ENCODE data around the gene ERVFRD-1.

DNA sequence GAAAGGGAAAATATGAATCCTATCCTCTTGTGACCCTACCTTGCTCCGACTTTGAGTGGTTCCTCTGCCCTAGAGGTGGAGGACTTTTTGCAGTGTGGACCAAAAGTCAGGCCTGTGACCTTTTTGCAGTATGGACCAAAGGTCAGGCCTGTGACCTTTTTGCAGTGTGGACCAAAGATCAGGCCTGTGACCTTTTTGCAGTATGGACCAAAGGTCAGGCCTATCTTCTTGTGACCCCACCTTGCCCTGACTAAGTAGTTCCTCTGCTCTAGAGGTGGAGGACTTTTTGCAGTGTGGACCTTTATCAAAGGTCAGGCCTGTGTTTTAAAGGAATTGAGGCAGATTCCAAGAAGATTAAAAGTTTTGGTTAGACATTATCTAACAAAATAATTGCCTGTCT is 10.9 kb upstream of the ERVFRD-1 start:
- TF ChIP-seq CTCF (tag by site-specific recombination; IDR thresholded peaks at IDR 0.05), result no peak
- no peak for TF ChIP-seq YY1 (tag by site-specific recombination; IDR thresholded peaks at IDR 0.05)
- TF ChIP-seq ZFP69B (tag by site-specific recombination; IDR thresholded peaks at IDR 0.05), result no peak
- no peak for TF ChIP-seq ZNF510 (tag by site-specific recombination; IDR thresholded peaks at IDR 0.05; ENCODE audit: insufficient replicate concordance)
- no peak for TF ChIP-seq ZNF335 (tag by site-specific recombination; conservative IDR thresholded peaks at IDR 0.05)
- no peak for TF ChIP-seq OVOL3 (tag by site-specific recombination; IDR thresholded peaks at IDR 0.05)
- TF ChIP-seq SP2 (tag by site-specific recombination; IDR thresholded peaks at IDR 0.05), result no peak
- TF ChIP-seq RBAK (tag by site-specific recombination; IDR thresholded peaks at IDR 0.05), result no peak
- TF ChIP-seq, protein P1, sequence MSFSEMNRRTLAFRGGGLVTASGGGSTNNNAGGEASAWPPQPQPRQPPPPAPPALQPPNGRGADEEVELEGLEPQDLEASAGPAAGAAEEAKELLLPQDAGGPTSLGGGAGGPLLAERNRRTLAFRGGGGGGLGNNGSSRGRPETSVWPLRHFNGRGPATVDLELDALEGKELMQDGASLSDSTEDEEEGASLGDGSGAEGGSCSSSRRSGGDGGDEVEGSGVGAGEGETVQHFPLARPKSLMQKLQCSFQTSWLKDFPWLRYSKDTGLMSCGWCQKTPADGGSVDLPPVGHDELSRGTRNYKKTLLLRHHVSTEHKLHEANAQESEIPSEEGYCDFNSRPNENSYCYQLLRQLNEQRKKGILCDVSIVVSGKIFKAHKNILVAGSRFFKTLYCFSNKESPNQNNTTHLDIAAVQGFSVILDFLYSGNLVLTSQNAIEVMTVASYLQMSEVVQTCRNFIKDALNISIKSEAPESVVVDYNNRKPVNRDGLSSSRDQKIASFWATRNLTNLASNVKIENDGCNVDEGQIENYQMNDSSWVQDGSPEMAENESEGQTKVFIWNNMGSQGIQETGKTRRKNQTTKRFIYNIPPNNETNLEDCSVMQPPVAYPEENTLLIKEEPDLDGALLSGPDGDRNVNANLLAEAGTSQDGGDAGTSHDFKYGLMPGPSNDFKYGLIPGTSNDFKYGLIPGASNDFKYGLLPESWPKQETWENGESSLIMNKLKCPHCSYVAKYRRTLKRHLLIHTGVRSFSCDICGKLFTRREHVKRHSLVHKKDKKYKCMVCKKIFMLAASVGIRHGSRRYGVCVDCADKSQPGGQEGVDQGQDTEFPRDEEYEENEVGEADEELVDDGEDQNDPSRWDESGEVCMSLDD (tag by site-specific recombination; IDR thresholded peaks at IDR 0.05), result no peak
- TF ChIP-seq, protein P2, sequence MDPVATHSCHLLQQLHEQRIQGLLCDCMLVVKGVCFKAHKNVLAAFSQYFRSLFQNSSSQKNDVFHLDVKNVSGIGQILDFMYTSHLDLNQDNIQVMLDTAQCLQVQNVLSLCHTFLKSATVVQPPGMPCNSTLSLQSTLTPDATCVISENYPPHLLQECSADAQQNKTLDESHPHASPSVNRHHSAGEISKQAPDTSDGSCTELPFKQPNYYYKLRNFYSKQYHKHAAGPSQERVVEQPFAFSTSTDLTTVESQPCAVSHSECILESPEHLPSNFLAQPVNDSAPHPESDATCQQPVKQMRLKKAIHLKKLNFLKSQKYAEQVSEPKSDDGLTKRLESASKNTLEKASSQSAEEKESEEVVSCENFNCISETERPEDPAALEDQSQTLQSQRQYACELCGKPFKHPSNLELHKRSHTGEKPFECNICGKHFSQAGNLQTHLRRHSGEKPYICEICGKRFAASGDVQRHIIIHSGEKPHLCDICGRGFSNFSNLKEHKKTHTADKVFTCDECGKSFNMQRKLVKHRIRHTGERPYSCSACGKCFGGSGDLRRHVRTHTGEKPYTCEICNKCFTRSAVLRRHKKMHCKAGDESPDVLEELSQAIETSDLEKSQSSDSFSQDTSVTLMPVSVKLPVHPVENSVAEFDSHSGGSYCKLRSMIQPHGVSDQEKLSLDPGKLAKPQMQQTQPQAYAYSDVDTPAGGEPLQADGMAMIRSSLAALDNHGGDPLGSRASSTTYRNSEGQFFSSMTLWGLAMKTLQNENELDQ (tag by site-specific recombination; IDR thresholded peaks at IDR 0.05; ENCODE audit: low read depth), result no peak
- TF ChIP-seq ZNF138 (tag by site-specific recombination; IDR thresholded peaks at IDR 0.05; ENCODE audit: borderline replicate concordance), result no peak
- no peak for TF ChIP-seq ZBTB1 (tag by site-specific recombination; IDR thresholded peaks at IDR 0.05)
- no peak for TF ChIP-seq ZBTB8A (tag by site-specific recombination; IDR thresholded peaks at IDR 0.05)
